ENCODE data around the gene PRR12.

PRR12 gene

DNA sequence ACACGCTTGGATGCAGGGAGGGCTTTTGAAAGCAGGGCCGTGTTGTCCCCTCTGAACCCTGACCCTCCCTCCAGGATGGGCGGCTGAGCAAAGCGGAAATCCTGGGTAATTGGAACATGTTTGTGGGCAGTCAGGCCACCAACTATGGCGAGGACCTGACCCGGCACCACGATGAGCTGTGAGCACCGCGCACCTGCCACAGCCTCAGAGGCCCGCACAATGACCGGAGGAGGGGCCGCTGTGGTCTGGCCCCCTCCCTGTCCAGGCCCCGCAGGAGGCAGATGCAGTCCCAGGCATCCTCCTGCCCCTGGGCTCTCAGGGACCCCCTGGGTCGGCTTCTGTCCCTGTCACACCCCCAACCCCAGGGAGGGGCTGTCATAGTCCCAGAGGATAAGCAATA, 48.0 kb upstream of the PRR12 start:
- H3K4me1 ChIP-seq (ENCODE audit: insufficient read depth, low read length, severe bottlenecking): peaks cover under 1% of the 10 kb centered on the region
- no peak overlapping the region for H3K9ac ChIP-seq (ENCODE audit: low read length)
- H3K27ac ChIP-seq (ENCODE audit: low read depth, low read length, poor library complexity, severe bottlenecking): no peak overlapping the region
- H3F3A ChIP-seq (ENCODE audit: insufficient read depth, low read length): no peaks in the 10 kb centered on the region
- no peaks in the 10 kb centered on the region for H3K9me2 ChIP-seq (ENCODE audit: low read depth, low read length)
- H3K27me3 ChIP-seq (ENCODE audit: insufficient read depth, low read length): no peaks in the 10 kb centered on the region
- TF ChIP-seq, protein P1, sequence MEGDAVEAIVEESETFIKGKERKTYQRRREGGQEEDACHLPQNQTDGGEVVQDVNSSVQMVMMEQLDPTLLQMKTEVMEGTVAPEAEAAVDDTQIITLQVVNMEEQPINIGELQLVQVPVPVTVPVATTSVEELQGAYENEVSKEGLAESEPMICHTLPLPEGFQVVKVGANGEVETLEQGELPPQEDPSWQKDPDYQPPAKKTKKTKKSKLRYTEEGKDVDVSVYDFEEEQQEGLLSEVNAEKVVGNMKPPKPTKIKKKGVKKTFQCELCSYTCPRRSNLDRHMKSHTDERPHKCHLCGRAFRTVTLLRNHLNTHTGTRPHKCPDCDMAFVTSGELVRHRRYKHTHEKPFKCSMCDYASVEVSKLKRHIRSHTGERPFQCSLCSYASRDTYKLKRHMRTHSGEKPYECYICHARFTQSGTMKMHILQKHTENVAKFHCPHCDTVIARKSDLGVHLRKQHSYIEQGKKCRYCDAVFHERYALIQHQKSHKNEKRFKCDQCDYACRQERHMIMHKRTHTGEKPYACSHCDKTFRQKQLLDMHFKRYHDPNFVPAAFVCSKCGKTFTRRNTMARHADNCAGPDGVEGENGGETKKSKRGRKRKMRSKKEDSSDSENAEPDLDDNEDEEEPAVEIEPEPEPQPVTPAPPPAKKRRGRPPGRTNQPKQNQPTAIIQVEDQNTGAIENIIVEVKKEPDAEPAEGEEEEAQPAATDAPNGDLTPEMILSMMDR (IDR thresholded peaks at IDR 0.05; ENCODE audit: low read length): no peak
- no peak for TF ChIP-seq EZH2 (IDR thresholded peaks at IDR 0.05; ENCODE audit: borderline replicate concordance, low read length)
- no peak overlapping the region for H3K4me3 ChIP-seq (ENCODE audit: low read depth, low read length, poor library complexity, severe bottlenecking)
- H4K20me1 ChIP-seq (ENCODE audit: insufficient read depth, low read length): no peaks in the 10 kb centered on the region
- H3K36me3 ChIP-seq (ENCODE audit: insufficient read depth, low read length): no peaks in the 10 kb centered on the region
- H3K9me3 ChIP-seq (ENCODE audit: low read length): no peaks in the 10 kb centered on the region
- H3K79me2 ChIP-seq (ENCODE audit: insufficient read depth, low read length): no peaks in the 10 kb centered on the region
- no peak overlapping the region for H2AFZ ChIP-seq (ENCODE audit: low read length)
- no peak overlapping the region for H3K4me2 ChIP-seq (ENCODE audit: low read length)

DNA sequence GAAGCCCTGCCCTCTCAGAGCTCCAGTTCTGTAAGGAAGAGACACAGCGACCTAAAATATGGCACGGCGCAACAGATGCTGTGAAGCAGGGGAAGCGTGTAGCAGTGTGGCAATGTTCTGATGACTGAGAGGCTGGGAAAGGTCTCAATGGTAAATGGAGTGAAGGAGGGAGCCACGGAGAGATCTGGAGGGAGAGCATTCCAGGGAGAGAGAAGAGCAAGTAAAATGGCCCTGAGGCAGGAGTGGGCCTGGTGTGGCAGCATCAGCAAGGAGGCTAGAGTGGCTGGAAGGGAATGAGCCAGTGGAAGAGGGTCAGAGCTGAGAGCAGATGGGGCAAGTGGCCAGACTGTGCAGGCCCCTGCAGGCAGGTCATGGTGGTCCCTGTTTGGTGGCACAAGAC, 46.8 kb upstream of the PRR12 start:
- Histone ChIP-seq H3K9me3 (ENCODE audit: low read length) (no peaks in the 10 kb centered on the region), H3K9ac (ENCODE audit: low read length) (no peak overlapping the region), H3K4me2 (ENCODE audit: low read length) (no peak overlapping the region), H3K4me1 (ENCODE audit: insufficient read depth, low read length, severe bottlenecking) (no peaks in the 10 kb centered on the region), H2AFZ (ENCODE audit: low read length) (no peak overlapping the region), H3K36me3 (ENCODE audit: insufficient read depth, low read length) (no peaks in the 10 kb centered on the region), H3K27ac (ENCODE audit: low read depth, low read length, poor library complexity, severe bottlenecking) (no peak overlapping the region), H3K79me2 (ENCODE audit: insufficient read depth, low read length) (no peaks in the 10 kb centered on the region), H3K9me2 (ENCODE audit: low read depth, low read length) (no peaks in the 10 kb centered on the region), H3K4me3 (ENCODE audit: low read depth, low read length, poor library complexity, severe bottlenecking) (no peak overlapping the region), H4K20me1 (ENCODE audit: insufficient read depth, low read length) (no peaks in the 10 kb centered on the region), H3K27me3 (ENCODE audit: insufficient read depth, low read length) (no peaks in the 10 kb centered on the region), H3F3A (ENCODE audit: insufficient read depth, low read length) (no peaks in the 10 kb centered on the region)
- TF ChIP-seq, protein P1 (IDR thresholded peaks at IDR 0.05; ENCODE audit: low read length): no peak
- TF ChIP-seq EZH2 (IDR thresholded peaks at IDR 0.05; ENCODE audit: borderline replicate concordance, low read length): no peak

DNA sequence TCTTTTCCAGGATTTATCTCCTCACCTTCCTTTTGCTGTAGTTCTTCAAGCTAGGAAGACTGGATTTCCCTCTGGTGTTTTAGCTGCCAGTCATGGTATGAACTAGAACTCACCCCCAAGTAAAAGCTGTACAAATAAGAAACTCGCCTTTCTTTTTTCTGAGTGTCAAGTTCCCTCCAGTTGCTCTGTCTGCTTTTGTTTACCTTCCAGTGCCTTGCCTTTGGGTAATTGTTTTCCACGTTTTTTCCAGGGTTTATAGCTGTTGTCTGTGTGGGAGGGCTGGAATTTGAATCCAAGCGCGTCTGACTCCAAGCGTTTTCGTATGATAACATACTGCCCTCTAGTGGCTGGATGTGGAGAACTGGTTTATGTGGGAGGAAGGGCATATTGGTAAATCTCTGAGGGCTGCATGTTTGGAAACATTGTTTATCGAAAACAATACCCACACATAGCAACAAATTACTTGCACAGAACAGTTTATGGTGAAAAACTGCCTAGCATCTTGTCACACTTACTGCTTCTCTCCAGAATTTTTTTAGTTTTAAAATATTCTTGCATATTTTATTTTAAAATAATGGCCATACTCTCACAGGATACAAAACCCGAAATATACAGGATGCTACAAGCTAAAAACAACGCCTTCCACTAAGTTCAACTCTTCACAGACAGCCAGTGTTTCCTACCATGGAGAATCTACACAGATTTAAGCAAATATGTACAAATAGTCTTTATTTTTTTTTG, 44.0 kb upstream of the PRR12 start:
- H2AFZ ChIP-seq (ENCODE audit: low read length): no peak overlapping the region
- no peaks in the 10 kb centered on the region for H3F3A ChIP-seq (ENCODE audit: insufficient read depth, low read length)

More for the DNA sequence above, 44.0 kb upstream of the PRR12 start:
- no peaks in the 10 kb centered on the region for H3K4me1 ChIP-seq (ENCODE audit: insufficient read depth, low read length, severe bottlenecking)
- no peaks in the 10 kb centered on the region for H4K20me1 ChIP-seq (ENCODE audit: insufficient read depth, low read length)
- H3K4me2 ChIP-seq (ENCODE audit: low read length): peak overlapping the region; percentile 13; the same call in 1 of the 2 replicates
- no peaks in the 10 kb centered on the region for H3K27me3 ChIP-seq (ENCODE audit: insufficient read depth, low read length)
- TF ChIP-seq EZH2 (IDR thresholded peaks at IDR 0.05; ENCODE audit: borderline replicate concordance, low read length): no peak
- TF ChIP-seq, protein P1 (IDR thresholded peaks at IDR 0.05; ENCODE audit: low read length): peak; percentile 91
- H3K4me3 ChIP-seq (ENCODE audit: low read depth, low read length, poor library complexity, severe bottlenecking): no peak overlapping the region
- H3K9ac ChIP-seq (ENCODE audit: low read length): no peak overlapping the region
- H3K79me2 ChIP-seq (ENCODE audit: insufficient read depth, low read length): no peaks in the 10 kb centered on the region
- no peaks in the 10 kb centered on the region for H3K36me3 ChIP-seq (ENCODE audit: insufficient read depth, low read length)
- H3K9me2 ChIP-seq (ENCODE audit: low read depth, low read length): no peaks in the 10 kb centered on the region
- H3K9me3 ChIP-seq (ENCODE audit: low read length): no peaks in the 10 kb centered on the region
- no peak overlapping the region for H3K27ac ChIP-seq (ENCODE audit: low read depth, low read length, poor library complexity, severe bottlenecking)
